GM18951 (cell line): ENCODE results near the gene ANKRD40CL.

ENCODE experiments used
- POLR2A ChIP-seq: IDR thresholded peaks from 4 replicates; pipeline ENCODE4 v1.6.1; 2011; ENCODE audit warnings: mild to moderate bottlenecking; ENCODE audit not compliant: insufficient read length, insufficient read depth; ENCODE audit errors: extremely low read depth
- in situ Hi-C: fragments of 300-500 bp; cut with MboI; formaldehyde crosslinking; loops from one replicate; pipeline ENCODE4 v1.12.0; 2022; ENCODE audit warnings: low sequenced_read_pairs, mixed read lengths, inconsistent platforms; ENCODE audit not compliant: unreplicated experiment

Gene ANKRD40CL

GRCh38 chr17:50800196-50800700 lies 32.9 kb upstream of the ANKRD40CL start:
- no peak for TF ChIP-seq POLR2A
- in situ Hi-C loops: no loop called here

GRCh38 chr17:50799582-50799981 lies 32.3 kb upstream of the ANKRD40CL start:
- no peak for TF ChIP-seq POLR2A
- in situ Hi-C loops: no loop called here

- in situ Hi-C loops: no loop called here
- TF ChIP-seq POLR2A: no peak
These were observed 31.3 kb upstream of the ANKRD40CL start for GRCh38 chr17:50798424-50799288.

GRCh38 chr17:50797135-50797810 lies 30.0 kb upstream of the ANKRD40CL start:
- in situ Hi-C loops: no loop called here
- TF ChIP-seq POLR2A: no peak

- TF ChIP-seq POLR2A: no peak
- in situ Hi-C loops: no loop called here
These were observed 27.0 kb upstream of the ANKRD40CL start for GRCh38 chr17:50794361-50794760.

GRCh38 chr17:50793007-50793406 lies 25.7 kb upstream of the ANKRD40CL start:
- in situ Hi-C loops: no loop called here
- TF ChIP-seq POLR2A: no peak

- in situ Hi-C loops: no loop called here
- TF ChIP-seq POLR2A: no peak
These were observed 24.8 kb upstream of the ANKRD40CL start for GRCh38 chr17:50792132-50792531.

- TF ChIP-seq POLR2A: no peak
- in situ Hi-C loops: no loop called here
These were observed 23.3 kb upstream of the ANKRD40CL start for GRCh38 chr17:50790618-50791017.

GRCh38 chr17:50787106-50787505 lies 19.8 kb upstream of the ANKRD40CL start:
- in situ Hi-C loops: loop anchor here (10.0 kb wide), 2 partner anchors 48 to 168 kb away; partner anchors contain the start of gene WFIKKN2
- TF ChIP-seq POLR2A: no peak

GRCh38 chr17:50785946-50786570 lies 18.7 kb upstream of the ANKRD40CL start:
- TF ChIP-seq POLR2A: no peak
- in situ Hi-C loops: loop anchor here (10.0 kb wide), 2 partner anchors 49 to 169 kb away; partner anchors contain the start of gene WFIKKN2

GRCh38 chr17:50785126-50785525 lies 17.8 kb upstream of the ANKRD40CL start:
- in situ Hi-C loops: loop anchor here (10.0 kb wide), 2 partner anchors 50 to 170 kb away; partner anchors contain the start of gene WFIKKN2
- TF ChIP-seq POLR2A: no peak

GRCh38 chr17:50783905-50784304 lies 16.6 kb upstream of the ANKRD40CL start:
- no peak for TF ChIP-seq POLR2A
- in situ Hi-C loops: loop anchor here (10.0 kb wide), 2 partner anchors 51 to 171 kb away; partner anchors contain the start of gene WFIKKN2

GRCh38 chr17:50783193-50783660 lies 15.9 kb upstream of the ANKRD40CL start:
- in situ Hi-C loops: loop anchor here (10.0 kb wide), 2 partner anchors 52 to 172 kb away; partner anchors contain the start of gene WFIKKN2

More at GRCh38 chr17:50783193-50783660, 15.9 kb upstream of the ANKRD40CL start:
- TF ChIP-seq POLR2A: no peak
